HepG2 (cell line): ENCODE data around the gene FAAP100. TPM values are rescaled to one million over a fixed set of nuclear protein-coding genes. Genes with fewer than 3 reads are reported as not detected.

Experiments
- AHDC1 ChIP-seq: sonication (generic); formaldehyde crosslinking; IDR thresholded peaks from 2 replicates; pipeline ENCODE4 v1.5.1; 2020; ENCODE audit warnings: mild to moderate bottlenecking, missing genetic modification reagents, borderline replicate concordance
- BCL3 ChIP-seq: sonication (generic); formaldehyde crosslinking; IDR thresholded peaks from 2 replicates; pipeline ENCODE4 v1.5.1; 2020; ENCODE audit warnings: mild to moderate bottlenecking, missing genetic modification reagents, moderate library complexity
- CREM ChIP-seq, 2 experiments: sonication (generic) in 1 of 2; formaldehyde crosslinking in 1 of 2; IDR thresholded peaks; 2 replicates each; pipeline versions ENCODE4 v1.4.0 to v1.6.1; 2016 to 2020; ENCODE audit warnings: antibody characterized with exemption in 1 of 2, mild to moderate bottlenecking in 1 of 2, missing genetic modification reagents in 1 of 2
- CSRNP1 ChIP-seq: sonication (generic); formaldehyde crosslinking; IDR thresholded peaks from 2 replicates; pipeline ENCODE4 v1.8.1; 2023; ENCODE audit warnings: mild to moderate bottlenecking, missing genetic modification reagents
- MXI1 ChIP-seq: IDR thresholded peaks from 3 replicates; pipeline ENCODE4 v1.6.1; 2012; ENCODE audit warnings: low read depth, low read length, inconsistent platforms, borderline replicate concordance
- TEAD3 ChIP-seq: optimal IDR thresholded peaks from 2 replicates; pipeline ENCODE3; 2016; ENCODE audit warnings: borderline replicate concordance
- ZMYM2 ChIP-seq: sonication (generic); formaldehyde crosslinking; IDR thresholded peaks from 2 replicates; pipeline ENCODE4 v1.8.0; 2022; ENCODE audit warnings: mild to moderate bottlenecking, missing genetic modification reagents
- ZNF362 ChIP-seq: sonication (generic); formaldehyde crosslinking; IDR thresholded peaks from 2 replicates; pipeline ENCODE4 v1.4.0; 2020; ENCODE audit warnings: missing genetic modification reagents, mild to moderate bottlenecking, borderline replicate concordance
- ZNF7 ChIP-seq: IDR thresholded peaks from 2 replicates; pipeline ENCODE4 v1.6.1; 2016; ENCODE audit warnings: missing biosample characterization, missing genetic modification reagents
- polyA plus RNA-seq, 8 experiments: library from polyadenylated mRNA; depleted of rRNA in 3 of 8; stranded (reverse) in 7 of 8; unstranded in 1 of 8; fragments of >200 nt; fragmentation: Illumina TruSeq in 4 of 8; extraction: Trizol in 4 of 8; gene quantifications; 2 replicates each; pipeline versions ENCODE4 v1.2.1 to v1.2.3, GENCODE V29; 2011 to 2016; ENCODE audit warnings: low read depth in 4 of 8, missing spikeins in 1 of 8, mixed read lengths in 1 of 8; ENCODE audit not compliant: insufficient read depth in 1 of 8
- total RNA-seq, 5 experiments: library from RNA; depleted of rRNA; stranded (reverse); fragments of >200 nt; fragmentation: Illumina TruSeq; extraction: Trizol; gene quantifications; 2 replicates each; pipeline ENCODE4 v1.2.3, GENCODE V29; 2016; ENCODE audit warnings: low read depth in 1 of 5
- TF ChIP-seq, protein P1 (sequence below): sonication (generic); formaldehyde crosslinking; IDR thresholded peaks from 2 replicates; pipeline ENCODE4 v1.5.0; 2020; ENCODE audit warnings: missing genetic modification reagents
- TF ChIP-seq, protein P2 (sequence below): sonication (generic); formaldehyde crosslinking; IDR thresholded peaks from 2 replicates; pipeline ENCODE4 v1.8.0; 2022; ENCODE audit warnings: mild to moderate bottlenecking, missing genetic modification reagents

FAAP100 gene
- total and polyA plus RNA-seq, 2 of the 13 experiments (the other 11 are each of a cell fraction or from before 2014, with no cell fraction given) = 7.6 to 20.8 TPM

GRCh38 chr17:81512562-81513371, 39.4 kb downstream of the FAAP100 start, which contains the start of gene ACTG1 (continued):
- TF ChIP-seq AHDC1 (no peak), TEAD3 (CRISPR knock-in tag) (no peak), CSRNP1 (CRISPR knock-in tag) (peak; percentile 60; the same call in 1 of the 2 replicates), ZNF362 (CRISPR knock-in tag) (peak; percentile 14; the same call in 1 of the 2 replicates), BCL3 (no peak; the same call in 1 of the 2 replicates), MXI1 (peak; percentile 71; the same call in 2 of the 3 replicates), ZMYM2 (no peak), CREM (IDR thresholded peaks at IDR 0.05) (no peak), CREM (CRISPR knock-in tag; IDR thresholded peaks at IDR 0.05) (no peak), ZNF7 (CRISPR knock-in tag) (no peak)
- TF ChIP-seq, protein P1, sequence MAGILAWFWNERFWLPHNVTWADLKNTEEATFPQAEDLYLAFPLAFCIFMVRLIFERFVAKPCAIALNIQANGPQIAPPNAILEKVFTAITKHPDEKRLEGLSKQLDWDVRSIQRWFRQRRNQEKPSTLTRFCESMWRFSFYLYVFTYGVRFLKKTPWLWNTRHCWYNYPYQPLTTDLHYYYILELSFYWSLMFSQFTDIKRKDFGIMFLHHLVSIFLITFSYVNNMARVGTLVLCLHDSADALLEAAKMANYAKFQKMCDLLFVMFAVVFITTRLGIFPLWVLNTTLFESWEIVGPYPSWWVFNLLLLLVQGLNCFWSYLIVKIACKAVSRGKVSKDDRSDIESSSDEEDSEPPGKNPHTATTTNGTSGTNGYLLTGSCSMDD (CRISPR knock-in tag) = no peak
- TF ChIP-seq, protein P2, sequence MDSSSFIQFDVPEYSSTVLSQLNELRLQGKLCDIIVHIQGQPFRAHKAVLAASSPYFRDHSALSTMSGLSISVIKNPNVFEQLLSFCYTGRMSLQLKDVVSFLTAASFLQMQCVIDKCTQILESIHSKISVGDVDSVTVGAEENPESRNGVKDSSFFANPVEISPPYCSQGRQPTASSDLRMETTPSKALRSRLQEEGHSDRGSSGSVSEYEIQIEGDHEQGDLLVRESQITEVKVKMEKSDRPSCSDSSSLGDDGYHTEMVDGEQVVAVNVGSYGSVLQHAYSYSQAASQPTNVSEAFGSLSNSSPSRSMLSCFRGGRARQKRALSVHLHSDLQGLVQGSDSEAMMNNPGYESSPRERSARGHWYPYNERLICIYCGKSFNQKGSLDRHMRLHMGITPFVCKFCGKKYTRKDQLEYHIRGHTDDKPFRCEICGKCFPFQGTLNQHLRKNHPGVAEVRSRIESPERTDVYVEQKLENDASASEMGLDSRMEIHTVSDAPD (CRISPR knock-in tag) = no peak
